ENCODE measurements around the gene PPIAL4G.
"Not testable (repeated sequence)": the region's sequence is repeated elsewhere in the genome, so short reads cannot be mapped to it uniquely, and the experiment has no call there.

GRCh38 chr1:148458901-148459581, 24.1 kb downstream of the PPIAL4G start:
- TF ChIP-seq CTCF (IDR thresholded peaks at IDR 0.05; ENCODE audit: insufficient read depth, low read length, poor library complexity, severe bottlenecking); EZH2phosphoT487 (conservative IDR thresholded peaks at IDR 0.05; ENCODE audit: low read length): not testable (repeated sequence)
